Measurements from ENCODE around the gene AHRR.
A peak's percentile ranks its signal among the peaks of the same experiment; 100 is the strongest.

The AHRR gene

DNA sequence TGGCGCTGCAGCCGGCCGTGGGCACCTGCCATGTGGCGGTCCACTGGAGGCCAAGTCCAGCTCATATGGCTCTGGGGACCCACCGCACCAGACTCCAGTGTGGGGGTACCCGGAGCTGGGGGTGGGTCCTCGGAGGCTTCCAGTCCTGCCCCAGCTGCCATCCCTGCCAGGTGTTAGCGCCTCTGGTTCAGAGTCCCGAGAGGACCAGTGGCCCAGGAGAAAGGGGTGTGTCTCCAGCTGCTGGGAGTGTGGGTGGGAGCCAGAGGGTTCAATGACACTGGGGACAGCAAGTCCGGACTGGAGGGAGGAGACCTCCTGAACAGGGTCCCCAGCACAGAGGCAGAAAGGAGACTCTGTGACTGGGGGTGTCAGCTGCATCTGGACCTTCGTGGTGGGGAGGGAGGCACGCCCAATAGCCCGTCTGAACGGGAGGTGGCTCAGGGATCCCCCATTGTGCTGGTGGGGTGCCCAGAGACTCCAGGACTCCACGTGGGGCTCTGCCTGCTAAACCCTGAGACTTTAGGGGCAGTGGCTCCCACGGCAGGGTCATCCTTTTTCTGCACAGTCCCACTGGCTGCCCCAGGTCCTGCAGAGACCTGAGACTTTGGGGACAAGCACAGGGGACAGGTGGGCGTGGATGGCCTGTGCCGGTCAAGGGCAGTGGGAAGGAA is 2.4 kb upstream of the AHRR start:
- ChIA-PET POLR2A (no interaction called here), CTCF (interaction anchor here (0.6 to 8.1 kb wide), 3 partner anchors 106 to 139 kb away, joined by 3 to 124 read pairs (median 12); no protein-coding TSS in a partner anchor)
- DNase-seq: no peak
- no peak overlapping the region for H3K27ac ChIP-seq (ENCODE audit: insufficient read depth in 1 of 2, low read depth in 1 of 2, low read length in 2 of 2, poor library complexity in 1 of 2, severe bottlenecking in 2 of 2)
- H3K27me3 ChIP-seq (replicated peaks in 2 of 5; ENCODE audit: control insufficient read depth in 4 of 5, insufficient read depth in 5 of 5, low read length in 4 of 5): peaks cover 0 to 59% (median 25%) of the 10 kb centered on the region in 5 experiments
- peaks cover 0 to 54% (median 23%) of the 10 kb centered on the region in 4 experiments for H3K4me1 ChIP-seq (ENCODE audit: control extremely low read depth in 1 of 4, control insufficient read depth in 4 of 4, insufficient read depth in 4 of 4, low read length in 3 of 4)
- H3K4me3 ChIP-seq (ENCODE audit: control insufficient read depth in 1 of 7, extremely low read depth in 1 of 7, insufficient read depth in 4 of 7, low read depth in 2 of 7, low read length in 6 of 7): no peak overlapping the region
- H3K9me3 ChIP-seq (ENCODE audit: control extremely low read depth in 1 of 5, control insufficient read depth in 4 of 5, insufficient read depth in 2 of 5, low read depth in 1 of 5, low read length in 4 of 5): peaks cover 0 to 2% (median 0%) of the 10 kb centered on the region in 5 experiments
- WGBS (ENCODE audit: insufficient coverage): 69% methylated on average over 17 of the region's 18 CpGs
- H3K36me3 ChIP-seq (ENCODE audit: control insufficient read depth in 4 of 4, insufficient read depth in 4 of 4, low read length in 3 of 4): peaks cover 0 to 28% (median 19%) of the 10 kb centered on the region in 4 experiments

DNA sequence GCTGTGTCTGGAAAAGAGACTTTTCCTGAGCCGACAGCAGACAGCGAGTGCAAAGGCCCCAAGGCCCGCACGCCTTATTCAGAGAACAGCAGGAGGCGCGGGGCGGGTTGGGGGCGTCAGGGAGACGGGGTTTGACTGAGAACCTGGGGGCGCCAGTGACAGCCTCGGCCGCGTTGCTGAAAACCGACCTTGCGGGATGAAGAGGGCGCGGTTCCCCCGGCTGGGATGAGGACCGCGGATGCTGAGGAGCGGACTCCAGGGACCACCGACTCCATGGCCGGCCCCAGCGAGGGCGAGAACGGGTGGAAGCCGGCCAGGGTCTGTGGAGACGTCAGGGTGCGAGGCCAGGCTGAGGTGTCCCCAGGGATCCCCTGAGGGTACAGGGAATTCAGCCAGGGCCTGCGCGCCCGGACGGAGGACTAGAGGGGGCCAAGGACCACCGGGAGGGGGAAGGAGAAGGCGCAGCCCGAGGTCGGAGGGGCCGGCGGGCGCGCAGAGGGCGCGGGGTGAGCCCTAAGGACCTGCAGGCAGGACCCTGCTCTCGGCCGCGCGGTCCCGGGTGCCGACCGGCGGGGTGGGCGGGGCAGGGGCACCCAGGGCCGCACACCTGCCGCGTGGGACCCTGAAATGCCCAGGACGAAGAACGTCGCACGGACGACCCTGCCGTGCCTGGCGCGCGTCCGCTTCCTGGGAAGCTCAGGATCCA is 837 bp upstream of the AHRR start:
- H3K27ac ChIP-seq (ENCODE audit: insufficient read depth in 1 of 2, low read depth in 1 of 2, low read length in 2 of 2, poor library complexity in 1 of 2, severe bottlenecking in 2 of 2): no peak overlapping the region

DNA sequence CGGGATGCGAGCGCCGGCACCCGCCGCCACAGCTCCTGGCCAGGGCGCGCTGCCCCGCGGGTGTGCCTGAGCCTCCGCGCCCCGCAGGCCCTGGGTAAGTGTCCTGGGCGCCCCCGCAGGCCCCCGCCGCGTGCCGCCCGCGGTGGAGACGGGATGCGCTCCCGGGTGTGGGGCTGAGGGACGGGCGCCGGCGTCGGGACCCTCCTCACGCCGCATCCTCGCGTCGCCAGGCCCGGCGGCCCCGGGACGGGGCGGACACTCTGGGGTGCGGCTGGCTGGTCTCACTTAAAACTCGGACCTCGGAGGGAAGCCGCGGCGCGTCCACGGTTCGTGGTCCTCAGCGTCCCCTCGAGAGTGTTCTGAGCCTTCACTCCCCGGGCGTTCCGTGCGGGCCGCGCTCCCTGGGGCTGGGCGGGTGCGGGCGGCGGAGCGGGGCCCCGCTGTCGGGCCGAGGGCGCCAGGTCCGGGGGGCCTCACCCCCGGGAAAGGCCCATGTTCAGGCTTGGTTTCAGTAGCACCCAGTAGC is 275 bp downstream of the AHRR start:
- Histone ChIP-seq H3K27me3 (replicated peaks in 2 of 5; ENCODE audit: control insufficient read depth in 4 of 5, insufficient read depth in 5 of 5, low read length in 4 of 5) (peaks cover 0 to 75% (median 25%) of the 10 kb centered on the region in 5 experiments), H3K36me3 (ENCODE audit: control insufficient read depth in 4 of 4, insufficient read depth in 4 of 4, low read length in 3 of 4) (peaks cover 0 to 18% (median 1%) of the 10 kb centered on the region in 4 experiments), H3K4me3 (ENCODE audit: control insufficient read depth in 1 of 7, extremely low read depth in 1 of 7, insufficient read depth in 4 of 7, low read depth in 2 of 7, low read length in 6 of 7) (peak overlapping the region in 5 of 7 experiments; percentile 15 to 70 (median 58)), H3K27ac (ENCODE audit: insufficient read depth in 1 of 2, low read depth in 1 of 2, low read length in 2 of 2, poor library complexity in 1 of 2, severe bottlenecking in 2 of 2) (no peak overlapping the region), H3K4me1 (ENCODE audit: control extremely low read depth in 1 of 4, control insufficient read depth in 4 of 4, insufficient read depth in 4 of 4, low read length in 3 of 4) (peaks cover 0 to 59% (median 23%) of the 10 kb centered on the region in 4 experiments), H3K9me3 (ENCODE audit: control extremely low read depth in 1 of 5, control insufficient read depth in 4 of 5, insufficient read depth in 2 of 5, low read depth in 1 of 5, low read length in 4 of 5) (peaks cover 0 to 2% (median 0%) of the 10 kb centered on the region in 5 experiments)
- CTCF ChIA-PET: interaction anchor here (1.4 to 8.1 kb wide), 3 partner anchors 20 to 111 kb away, joined by 5 to 124 read pairs (median 7); no protein-coding TSS in a partner anchor
- WGBS (ENCODE audit: insufficient coverage): 2% methylated on average over 66 of the region's 67 CpGs
- POLR2A ChIA-PET: no interaction called here
- no peak for DNase-seq

More for the DNA sequence above, 837 bp upstream of the AHRR start:
- peaks cover 0 to 2% (median 0%) of the 10 kb centered on the region in 5 experiments for H3K9me3 ChIP-seq (ENCODE audit: control extremely low read depth in 1 of 5, control insufficient read depth in 4 of 5, insufficient read depth in 2 of 5, low read depth in 1 of 5, low read length in 4 of 5)
- peaks cover 0 to 23% (median 9%) of the 10 kb centered on the region in 4 experiments for H3K36me3 ChIP-seq (ENCODE audit: control insufficient read depth in 4 of 4, insufficient read depth in 4 of 4, low read length in 3 of 4)
- H3K4me1 ChIP-seq (ENCODE audit: control extremely low read depth in 1 of 4, control insufficient read depth in 4 of 4, insufficient read depth in 4 of 4, low read length in 3 of 4): peaks cover 0 to 59% (median 23%) of the 10 kb centered on the region in 4 experiments
- CTCF ChIA-PET: interaction anchor here (1.2 to 8.1 kb wide), 5 partner anchors 19 to 112 kb away, joined by 4 to 124 read pairs (median 5); no protein-coding TSS in a partner anchor
- POLR2A ChIA-PET: no interaction called here
- H3K4me3 ChIP-seq (ENCODE audit: control insufficient read depth in 1 of 7, extremely low read depth in 1 of 7, insufficient read depth in 4 of 7, low read depth in 2 of 7, low read length in 6 of 7): peak overlapping the region in 6 of 7 experiments; percentile 23 to 70 (median 62)
- DNase-seq: peak in 1 of 3 donors; percentile 12
- 3% methylated on average over 48 of the region's 65 CpGs for WGBS (ENCODE audit: insufficient coverage)
- H3K27me3 ChIP-seq (replicated peaks in 2 of 5; ENCODE audit: control insufficient read depth in 4 of 5, insufficient read depth in 5 of 5, low read length in 4 of 5): peaks cover 0 to 72% (median 25%) of the 10 kb centered on the region in 5 experiments

DNA sequence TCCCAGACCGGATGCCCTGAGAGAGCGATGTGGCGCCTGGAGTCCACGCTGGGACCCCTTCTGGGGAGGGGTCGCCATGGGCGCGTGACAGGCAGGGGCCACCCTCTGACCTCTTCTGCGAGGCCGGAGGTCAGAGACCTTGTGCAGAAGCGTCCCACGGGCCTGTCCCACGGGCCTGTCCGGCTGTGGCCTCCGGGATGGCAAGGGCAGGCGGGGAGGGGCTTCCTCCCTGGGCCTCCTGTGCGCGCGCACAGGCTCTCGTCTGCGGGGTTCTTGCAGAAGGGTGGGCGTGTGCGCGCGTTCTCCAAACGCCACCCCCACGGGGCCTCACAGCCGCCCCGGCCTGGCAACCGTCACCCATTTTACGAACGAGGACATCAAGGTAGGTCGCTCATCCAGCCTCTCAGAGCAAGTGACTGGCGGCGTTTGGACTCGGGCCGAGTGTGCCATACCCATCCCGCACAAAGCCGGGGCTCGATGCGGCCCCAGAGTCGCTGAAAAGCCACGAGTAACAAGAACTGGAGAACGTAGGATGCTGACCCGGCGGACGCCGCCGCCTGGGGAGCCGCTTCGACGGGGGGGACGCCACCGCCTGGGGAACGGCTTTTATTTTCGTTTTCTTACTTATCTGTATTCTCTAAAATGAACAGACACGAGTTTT is 897 bp downstream of the AHRR start:
- peaks cover 0 to 2% (median 0%) of the 10 kb centered on the region in 5 experiments for H3K9me3 ChIP-seq (ENCODE audit: control extremely low read depth in 1 of 5, control insufficient read depth in 4 of 5, insufficient read depth in 2 of 5, low read depth in 1 of 5, low read length in 4 of 5)
- peak in 2 of 3 donors; percentile 28 to 40 for DNase-seq
- peak overlapping the region in 4 of 7 experiments; percentile 55 to 70 (median 62) for H3K4me3 ChIP-seq (ENCODE audit: control insufficient read depth in 1 of 7, extremely low read depth in 1 of 7, insufficient read depth in 4 of 7, low read depth in 2 of 7, low read length in 6 of 7)
- H3K27ac ChIP-seq (ENCODE audit: insufficient read depth in 1 of 2, low read depth in 1 of 2, low read length in 2 of 2, poor library complexity in 1 of 2, severe bottlenecking in 2 of 2): no peak overlapping the region
- peaks cover 0 to 18% (median 0%) of the 10 kb centered on the region in 4 experiments for H3K36me3 ChIP-seq (ENCODE audit: control insufficient read depth in 4 of 4, insufficient read depth in 4 of 4, low read length in 3 of 4)
- peaks cover 0 to 75% (median 25%) of the 10 kb centered on the region in 5 experiments for H3K27me3 ChIP-seq (replicated peaks in 2 of 5; ENCODE audit: control insufficient read depth in 4 of 5, insufficient read depth in 5 of 5, low read length in 4 of 5)
- POLR2A ChIA-PET: no interaction called here
- peaks cover 0 to 54% (median 23%) of the 10 kb centered on the region in 4 experiments for H3K4me1 ChIP-seq (ENCODE audit: control extremely low read depth in 1 of 4, control insufficient read depth in 4 of 4, insufficient read depth in 4 of 4, low read length in 3 of 4)
- CTCF ChIA-PET: interaction anchor here (1.0 kb wide), 1 partner anchor 102 kb away, joined by 3 read pairs; no protein-coding TSS in a partner anchor
- 45% methylated on average over 50 of the region's 56 CpGs for WGBS (ENCODE audit: insufficient coverage)

DNA sequence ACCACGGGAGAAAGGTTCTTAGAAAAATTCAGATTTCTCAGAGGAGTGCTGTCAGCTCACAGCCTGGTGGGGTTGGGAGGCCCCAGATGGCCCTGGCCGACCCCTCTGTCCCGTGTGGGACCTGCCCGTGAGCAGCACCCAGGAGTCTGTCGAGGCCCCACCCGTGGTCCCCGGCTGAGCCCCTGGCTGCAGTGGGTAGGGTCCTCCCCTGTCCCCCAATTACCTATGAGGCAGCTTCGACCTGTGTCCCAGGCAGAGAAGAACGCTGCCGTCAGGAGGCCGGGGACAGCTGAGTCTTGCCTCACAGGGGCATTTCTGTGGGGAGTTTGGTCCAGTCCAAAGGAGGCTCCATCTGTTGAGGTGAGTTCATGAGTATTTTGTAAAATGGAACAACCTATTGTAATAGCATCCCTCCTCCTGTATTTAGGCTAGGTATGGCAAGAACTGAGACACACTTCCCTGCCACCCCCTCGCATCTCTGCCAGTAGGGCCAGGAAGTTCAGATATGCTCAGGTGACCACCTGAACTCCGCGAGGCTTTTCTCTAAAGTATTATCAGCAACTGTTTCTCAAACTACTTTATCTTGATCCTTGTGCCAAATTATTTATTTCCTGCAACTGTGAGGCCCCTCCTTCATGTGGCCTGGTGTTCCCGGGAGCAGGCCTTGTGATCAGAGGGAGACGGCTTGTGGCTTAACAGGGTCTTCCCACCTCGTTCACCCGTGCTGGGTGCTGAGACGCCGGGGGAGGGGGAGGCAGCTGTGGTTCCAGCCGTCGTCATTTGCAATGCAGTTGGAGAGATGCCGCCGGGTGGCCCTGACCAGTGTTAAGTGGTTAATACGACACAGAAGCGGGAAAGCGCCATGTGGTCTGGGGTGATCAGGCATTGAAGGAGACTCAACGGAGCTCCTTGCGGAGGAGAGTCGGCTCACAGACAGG is 1.7 kb downstream of the AHRR start:
- Histone ChIP-seq H3K36me3 (ENCODE audit: control insufficient read depth in 4 of 4, insufficient read depth in 4 of 4, low read length in 3 of 4) (peaks cover 0 to 18% (median 0%) of the 10 kb centered on the region in 4 experiments), H3K9me3 (ENCODE audit: control extremely low read depth in 1 of 5, control insufficient read depth in 4 of 5, insufficient read depth in 2 of 5, low read depth in 1 of 5, low read length in 4 of 5) (peaks cover 0 to 2% (median 0%) of the 10 kb centered on the region in 5 experiments), H3K4me1 (ENCODE audit: control extremely low read depth in 1 of 4, control insufficient read depth in 4 of 4, insufficient read depth in 4 of 4, low read length in 3 of 4) (peaks cover 0 to 51% (median 23%) of the 10 kb centered on the region in 4 experiments), H3K4me3 (ENCODE audit: control insufficient read depth in 1 of 7, extremely low read depth in 1 of 7, insufficient read depth in 4 of 7, low read depth in 2 of 7, low read length in 6 of 7) (peak overlapping the region in 2 of 7 experiments; percentile 67 to 70), H3K27ac (ENCODE audit: insufficient read depth in 1 of 2, low read depth in 1 of 2, low read length in 2 of 2, poor library complexity in 1 of 2, severe bottlenecking in 2 of 2) (no peak overlapping the region), H3K27me3 (replicated peaks in 2 of 5; ENCODE audit: control insufficient read depth in 4 of 5, insufficient read depth in 5 of 5, low read length in 4 of 5) (peaks cover 0 to 75% (median 25%) of the 10 kb centered on the region in 5 experiments)
- ChIA-PET POLR2A (no interaction called here), CTCF (interaction anchor here (1.0 to 1.3 kb wide), 3 partner anchors 70 to 108 kb away, joined by 3 read pairs; no protein-coding TSS in a partner anchor)
- peak in 2 of 3 donors; percentile 37 to 40 for DNase-seq
- 72% methylated on average over 30 of the region's 30 CpGs for WGBS (ENCODE audit: insufficient coverage)
